Keratinocyte (primary cell): ENCODE data around the gene STX8. TPM values are rescaled to one million over a fixed set of nuclear protein-coding genes. Genes with fewer than 3 reads are reported as not detected.

ENCODE experiments used
- DNase-seq: peaks from one replicate; pipeline ENCODE4 v3.0.0-alpha.2; 2011; ENCODE audit warnings: low read depth, missing footprints, low spot score
- FAIRE-seq: peaks from 2 replicates; lab custom pipeline; 2011; peaks lifted over from hg19 to GRCh38; lab: Jason Lieb, UNC
- H2AFZ ChIP-seq: 2 replicates; pipeline ENCODE4 v1.6.0; 2012; ENCODE audit warnings: low read length, control low read depth, inconsistent platforms; ENCODE audit not compliant: control insufficient read depth
- H3K27ac ChIP-seq: 2 replicates; pipeline ENCODE4 v1.5.1; 2011; ENCODE audit warnings: low read length; ENCODE audit not compliant: control insufficient read depth, insufficient read depth
- H3K27me3 ChIP-seq: 3 replicates; pipeline ENCODE4 v1.6.0; 2011; ENCODE audit warnings: low read length; ENCODE audit not compliant: control insufficient read depth, insufficient read depth; ENCODE audit errors: extremely low read depth
- H3K36me3 ChIP-seq, 2 experiments: 2 replicates in 1 of 2; 3 replicates in 1 of 2; pipeline ENCODE4 v1.5.1; 2011; ENCODE audit warnings: low read length in 2 of 2, mild to moderate bottlenecking in 1 of 2; ENCODE audit not compliant: control insufficient read depth in 2 of 2, insufficient read depth in 2 of 2; ENCODE audit errors: extremely low read depth in 1 of 2
- H3K4me1 ChIP-seq: 3 replicates; pipeline ENCODE4 v1.5.1; 2011; ENCODE audit warnings: low read length; ENCODE audit not compliant: control insufficient read depth, insufficient read depth; ENCODE audit errors: extremely low read depth
- H3K4me2 ChIP-seq: 3 replicates; pipeline ENCODE4 v1.6.0; 2011; ENCODE audit warnings: low read depth, low read length; ENCODE audit not compliant: control insufficient read depth, insufficient read depth; ENCODE audit errors: extremely low read depth
- H3K4me3 ChIP-seq, 3 experiments: fragments of 200-600 bp in 1 of 3; sonication (generic) in 1 of 3; 2 replicates in 2 of 3; 3 replicates in 1 of 3; pipeline ENCODE4 v1.5.1; 2011 to 2016; ENCODE audit warnings: low read length in 3 of 3, mild to moderate bottlenecking in 3 of 3, control low read depth in 2 of 3, inconsistent platforms in 1 of 3, low read depth in 1 of 3, mixed read lengths in 1 of 3, mixed run types in 1 of 3, moderate library complexity in 1 of 3; ENCODE audit not compliant: control insufficient read depth in 2 of 3, insufficient read depth in 2 of 3; ENCODE audit errors: extremely low read depth in 1 of 3
- H3K79me2 ChIP-seq: 2 replicates; pipeline ENCODE4 v1.6.0; 2012; ENCODE audit warnings: low read length; ENCODE audit not compliant: control insufficient read depth, insufficient read depth
- H3K9ac ChIP-seq: 3 replicates; pipeline ENCODE4 v1.6.0; 2011; ENCODE audit warnings: low read length; ENCODE audit not compliant: control insufficient read depth, insufficient read depth; ENCODE audit errors: extremely low read depth
- H3K9me1 ChIP-seq: 3 replicates; pipeline ENCODE4 v1.6.0; 2011; ENCODE audit warnings: low read length; ENCODE audit not compliant: control insufficient read depth, insufficient read depth; ENCODE audit errors: extremely low read depth
- H3K9me3 ChIP-seq: 2 replicates; pipeline ENCODE4 v1.5.1; 2012; ENCODE audit warnings: low read depth, low read length; ENCODE audit not compliant: control insufficient read depth
- H4K20me1 ChIP-seq: 3 replicates; pipeline ENCODE4 v1.6.0; 2011; ENCODE audit warnings: low read length; ENCODE audit not compliant: control insufficient read depth, insufficient read depth; ENCODE audit errors: extremely low read depth
- CTCF ChIP-seq, 3 experiments: IDR thresholded peaks in 1 of 3; conservative IDR thresholded peaks in 1 of 3; optimal IDR thresholded peaks in 1 of 3; 2 replicates in 2 of 3; 3 replicates in 1 of 3; pipeline versions ENCODE3 to v1.5.1; 2011; ENCODE audit warnings: low read length in 3 of 3, mild to moderate bottlenecking in 3 of 3, moderate library complexity in 2 of 3, control low read depth in 1 of 3, inconsistent platforms in 1 of 3; ENCODE audit not compliant: insufficient read depth in 2 of 3; ENCODE audit errors: extremely low read depth in 1 of 3
- EZH2 ChIP-seq: IDR thresholded peaks from one replicate; pipeline ENCODE4 v1.6.1; 2012; ENCODE audit warnings: inconsistent platforms, mild to moderate bottlenecking, low read length, moderate library complexity
- dilution Hi-C: fragments of 300-500 bp; cut with MboI; formaldehyde crosslinking; loops from one replicate; pipeline ENCODE4 v1.7.0; 2020; ENCODE audit warnings: low sequenced_read_pairs; ENCODE audit not compliant: extremely low pct_ligation_motif_present
- polyA minus RNA-seq, 3 experiments: library from RNA; depleted of rRNA, polyadenylated mRNA; stranded (reverse); fragments of >200 nt; gene quantifications; 1 replicate in 1 of 3; 2 replicates in 1 of 3; 3 replicates in 1 of 3; pipeline ENCODE4 v1.2.3, GENCODE V29; 2011
- polyA plus RNA-seq, 5 experiments: library from polyadenylated mRNA; depleted of rRNA in 3 of 5; stranded (reverse) in 3 of 5; stranded (forward) in 1 of 5; unstranded in 1 of 5; fragments of >200 nt; gene quantifications; 1 replicate in 1 of 5; 2 replicates in 3 of 5; 3 replicates in 1 of 5; pipeline versions ENCODE4 v1.2.1 to v1.2.3, GENCODE V29; 2011 to 2012; ENCODE audit warnings: missing spikeins in 2 of 5, low read depth in 1 of 5, low replicate concordance in 1 of 5

The STX8 gene, protein sequence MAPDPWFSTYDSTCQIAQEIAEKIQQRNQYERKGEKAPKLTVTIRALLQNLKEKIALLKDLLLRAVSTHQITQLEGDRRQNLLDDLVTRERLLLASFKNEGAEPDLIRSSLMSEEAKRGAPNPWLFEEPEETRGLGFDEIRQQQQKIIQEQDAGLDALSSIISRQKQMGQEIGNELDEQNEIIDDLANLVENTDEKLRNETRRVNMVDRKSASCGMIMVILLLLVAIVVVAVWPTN
- 74.0 to 90.3 TPM (median 89.5 TPM) in 3 replicates for polyA plus RNA-seq
- 35.4 TPM for polyA plus RNA-seq (2011; ENCODE audit: low read depth)
- 95.1 and 113 TPM in 2 replicates for polyA plus RNA-seq (2011; cell fraction: cytosol; rRNA removed)
- 31.7 and 37.0 TPM in 2 replicates for polyA plus RNA-seq (2011; cell fraction: nucleus; rRNA removed)
- 73.2 and 118 TPM in 2 replicates for polyA plus RNA-seq (2012; ENCODE audit: low replicate concordance)
- polyA minus RNA-seq, result 21.0 to 67.3 TPM (median 33.5 TPM) in 3 replicates
- polyA minus RNA-seq (2011; cell fraction: cytosol; rRNA and poly(A)+ RNA removed), result 34.5 TPM
- polyA minus RNA-seq (2011; cell fraction: nucleus; rRNA and poly(A)+ RNA removed), result 13.7 and 33.7 TPM in 2 replicates

DNA sequence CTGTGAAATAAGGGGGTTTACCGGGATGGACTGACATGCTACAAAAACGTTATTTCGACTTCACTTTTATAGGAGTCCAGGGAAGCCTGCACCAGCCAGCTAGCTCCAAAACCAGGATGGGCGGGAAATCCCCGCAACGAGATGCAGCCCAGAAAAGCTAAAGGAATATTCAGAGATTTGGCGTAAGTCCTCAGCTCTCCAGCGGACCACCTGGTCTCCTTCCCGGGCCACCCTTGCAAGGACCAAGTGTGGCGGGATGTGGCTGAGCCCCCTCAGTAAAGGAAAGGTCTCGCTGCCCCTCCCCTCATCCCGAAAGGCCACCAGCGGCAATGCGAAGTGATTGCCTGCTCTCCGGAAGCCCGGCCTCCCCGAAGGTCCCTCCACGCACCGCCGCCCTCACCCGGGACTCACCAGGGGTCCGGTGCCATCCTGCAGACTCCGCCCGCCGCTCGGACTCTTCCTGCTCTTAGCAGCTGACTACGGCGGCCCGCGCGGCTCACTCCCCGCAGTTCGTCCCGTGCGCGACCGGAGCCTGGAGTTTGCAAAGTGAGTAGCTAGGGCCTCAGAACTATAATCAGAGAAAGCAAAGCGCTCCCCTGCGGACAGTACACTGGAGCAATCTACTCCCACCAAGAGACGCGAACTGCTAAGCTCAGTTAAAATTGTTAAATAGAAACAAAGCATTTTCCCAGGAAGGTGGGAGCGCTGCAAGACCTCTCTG, at the start of gene STX8:
Gene STX8 (minus strand): TSS at position 440 of the 721 bp plus-strand sequence. CDS start 12 bp downstream, at position 428.
- peak within 1 kb of the TSS; percentile 85 to 98 (median 88) for H3K4me3 ChIP-seq
- no peaks in the 10 kb centered on the region for H3K27me3 ChIP-seq
- H3K27ac ChIP-seq, result peak within 1 kb of the TSS; percentile 60
- H2AFZ ChIP-seq, result peak within 1 kb of the TSS; percentile 96
- no peaks in the 10 kb centered on the region for H3K9me3 ChIP-seq
- no peaks in the 10 kb centered on the region for H3K9me1 ChIP-seq
- FAIRE-seq, result peak; percentile 32
- H3K4me1 ChIP-seq, result peaks cover 9% of the 10 kb centered on the region
- TF ChIP-seq EZH2, result no peak
- peak in 1 of 3 experiments; percentile 16 for TF ChIP-seq CTCF (optimal IDR thresholded peaks at IDR 0.05 in 1 of 3, IDR thresholded peaks at IDR 0.05 in 1 of 3, conservative IDR thresholded peaks at IDR 0.05 in 1 of 3; ENCODE audit: extremely low read depth in 1 of 3, insufficient read depth in 2 of 3, low read length in 3 of 3)
- H3K9ac ChIP-seq, result peak within 1 kb of the TSS; percentile 79
- peaks cover 6% of the 10 kb centered on the region for H3K79me2 ChIP-seq
- peak; percentile 30 for DNase-seq
- H3K36me3 ChIP-seq, result no peaks in the 10 kb centered on the region
- no peaks in the 10 kb centered on the region for H4K20me1 ChIP-seq
- dilution Hi-C loops, result no loop called here
- peak within 1 kb of the TSS; percentile 84 for H3K4me2 ChIP-seq

- Histone ChIP-seq H3K27me3 (no peaks in the 10 kb centered on the region), H3K36me3 (no peaks in the 10 kb centered on the region), H4K20me1 (no peaks in the 10 kb centered on the region), H3K9ac (no peak overlapping the region), H3K4me2 (no peak overlapping the region), H3K27ac (no peak overlapping the region), H3K4me1 (no peaks in the 10 kb centered on the region), H3K4me3 (no peak overlapping the region), H2AFZ (no peak overlapping the region), H3K79me2 (no peaks in the 10 kb centered on the region), H3K9me3 (no peaks in the 10 kb centered on the region), H3K9me1 (no peaks in the 10 kb centered on the region)
- FAIRE-seq (no peak), DNase-seq (no peak)
- dilution Hi-C loops, result no loop called here
- TF ChIP-seq EZH2, result no peak
- no peak for TF ChIP-seq CTCF (optimal IDR thresholded peaks at IDR 0.05 in 1 of 3, IDR thresholded peaks at IDR 0.05 in 1 of 3, conservative IDR thresholded peaks at IDR 0.05 in 1 of 3; ENCODE audit: extremely low read depth in 1 of 3, insufficient read depth in 2 of 3, low read length in 3 of 3)
These were observed 47.3 kb upstream of the STX8 start for GRCh38 chr17:9622961-9623360.
